ENCODE results near the gene ARHGAP20.

ARHGAP20 gene

DNA sequence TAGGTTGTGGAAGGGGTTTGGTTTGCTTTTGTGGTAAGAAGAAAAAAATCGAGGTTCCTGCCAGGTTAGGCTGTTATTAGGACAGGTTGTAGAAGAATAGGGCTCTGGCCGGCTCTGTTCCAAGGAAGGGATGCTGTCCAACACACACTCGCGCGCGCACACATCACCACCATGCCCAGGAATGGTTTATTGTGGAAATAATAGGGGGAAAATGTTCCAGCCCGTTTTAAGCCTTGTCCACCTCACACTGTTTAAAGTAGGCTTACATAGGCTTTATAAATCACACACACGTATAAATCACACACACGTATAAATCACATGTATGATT lies 1.2 kb upstream of the ARHGAP20 start:
- H3K9me3 ChIP-seq (ENCODE audit: insufficient read depth, low read depth, low read length): no peaks in the 10 kb centered on the region
- H3K4me1 ChIP-seq (ENCODE audit: insufficient read depth, low read length): no peaks in the 10 kb centered on the region
- H3K4me3 ChIP-seq (ENCODE audit: low read length): peak overlapping the region; percentile 55
- peaks cover 87% of the 10 kb centered on the region for H3K27me3 ChIP-seq (ENCODE audit: insufficient read depth, low read length)
- no peaks in the 10 kb centered on the region for H3K36me3 ChIP-seq (ENCODE audit: insufficient read depth, low read length)
- 69% methylated on average over 6 of the region's 9 CpGs for whole genome bisulfite sequencing
- no peak overlapping the region for H3K27ac ChIP-seq (ENCODE audit: low read depth, low read length)
- no peak overlapping the region for H3K9ac ChIP-seq (ENCODE audit: low read depth, low read length)

DNA sequence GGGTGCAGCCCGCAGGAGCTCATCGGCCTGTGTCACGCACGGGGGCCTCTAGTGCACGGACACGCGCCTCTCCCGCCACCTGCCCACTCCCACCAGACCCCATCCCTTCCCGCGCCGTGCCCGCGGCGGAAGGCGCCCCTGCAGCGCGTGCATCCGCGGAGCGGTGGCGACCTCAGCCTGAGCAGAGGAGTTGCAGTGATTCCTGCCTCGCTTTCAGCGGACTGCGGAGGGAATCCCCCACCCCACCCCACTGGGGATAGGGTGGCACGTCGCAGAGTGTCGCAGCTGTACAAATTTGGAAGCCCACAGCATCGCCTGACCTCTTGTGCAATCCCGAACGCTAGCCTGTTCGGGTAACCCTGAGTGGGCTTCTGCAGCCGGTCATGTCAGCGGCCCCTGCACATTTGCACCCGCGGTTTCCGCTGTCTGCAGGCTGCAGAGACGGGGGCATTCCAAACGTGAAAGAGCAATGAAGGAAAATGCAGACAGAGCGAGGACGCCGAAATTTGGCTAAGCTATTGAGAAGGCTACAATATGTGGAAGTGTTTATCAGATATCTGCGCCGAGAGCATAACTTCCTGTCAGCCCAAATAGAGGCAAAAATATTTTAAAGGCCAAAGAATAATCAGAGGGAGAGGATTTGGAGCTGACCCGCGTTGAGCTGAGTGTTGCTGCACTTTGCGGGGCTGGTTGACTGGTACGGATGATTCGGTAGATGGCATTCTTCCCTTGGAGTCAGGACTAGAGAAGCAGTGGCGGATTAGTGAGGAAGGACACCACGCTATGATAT lies 617 bp upstream of the ARHGAP20 start:
- H3K27ac ChIP-seq (ENCODE audit: low read depth, low read length): no peak overlapping the region
- no peaks in the 10 kb centered on the region for H3K9me3 ChIP-seq (ENCODE audit: insufficient read depth, low read depth, low read length)
- H3K4me1 ChIP-seq (ENCODE audit: insufficient read depth, low read length): no peaks in the 10 kb centered on the region
- H3K36me3 ChIP-seq (ENCODE audit: insufficient read depth, low read length): no peaks in the 10 kb centered on the region
- WGBS: 3% methylated on average over 50 of the region's 50 CpGs
- peaks cover 90% of the 10 kb centered on the region for H3K27me3 ChIP-seq (ENCODE audit: insufficient read depth, low read length)
- no peak overlapping the region; the same call in 1 of the 2 replicates for H3K9ac ChIP-seq (ENCODE audit: low read depth, low read length)
- H3K4me3 ChIP-seq (ENCODE audit: low read length): peak overlapping the region; percentile 55

DNA sequence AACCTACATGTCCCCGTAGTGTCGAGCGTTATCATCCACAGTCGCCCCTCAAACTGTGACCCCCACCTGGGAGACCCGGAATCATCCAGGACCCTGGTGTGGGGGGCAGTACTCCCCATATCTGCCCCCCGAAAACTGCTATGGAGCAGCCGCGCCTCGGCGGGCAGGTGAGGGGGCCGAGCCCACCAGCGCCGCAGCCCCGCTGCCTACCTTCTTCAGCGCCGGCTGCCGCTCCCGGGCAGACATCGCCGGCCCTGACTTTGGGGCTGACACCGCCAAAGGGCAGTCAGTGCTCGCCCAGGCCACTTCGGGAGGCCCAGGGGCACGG lies 825 bp downstream of the ARHGAP20 start:
- Histone ChIP-seq H3K9ac (ENCODE audit: low read depth, low read length) (no peak overlapping the region), H3K4me1 (ENCODE audit: insufficient read depth, low read length) (no peaks in the 10 kb centered on the region), H3K27me3 (ENCODE audit: insufficient read depth, low read length) (peaks cover 85% of the 10 kb centered on the region), H3K9me3 (ENCODE audit: insufficient read depth, low read depth, low read length) (no peaks in the 10 kb centered on the region), H3K36me3 (ENCODE audit: insufficient read depth, low read length) (no peaks in the 10 kb centered on the region), H3K4me3 (ENCODE audit: low read length) (peak overlapping the region; percentile 55), H3K27ac (ENCODE audit: low read depth, low read length) (no peak overlapping the region)
- 1% methylated on average over 24 of the region's 24 CpGs for WGBS

DNA sequence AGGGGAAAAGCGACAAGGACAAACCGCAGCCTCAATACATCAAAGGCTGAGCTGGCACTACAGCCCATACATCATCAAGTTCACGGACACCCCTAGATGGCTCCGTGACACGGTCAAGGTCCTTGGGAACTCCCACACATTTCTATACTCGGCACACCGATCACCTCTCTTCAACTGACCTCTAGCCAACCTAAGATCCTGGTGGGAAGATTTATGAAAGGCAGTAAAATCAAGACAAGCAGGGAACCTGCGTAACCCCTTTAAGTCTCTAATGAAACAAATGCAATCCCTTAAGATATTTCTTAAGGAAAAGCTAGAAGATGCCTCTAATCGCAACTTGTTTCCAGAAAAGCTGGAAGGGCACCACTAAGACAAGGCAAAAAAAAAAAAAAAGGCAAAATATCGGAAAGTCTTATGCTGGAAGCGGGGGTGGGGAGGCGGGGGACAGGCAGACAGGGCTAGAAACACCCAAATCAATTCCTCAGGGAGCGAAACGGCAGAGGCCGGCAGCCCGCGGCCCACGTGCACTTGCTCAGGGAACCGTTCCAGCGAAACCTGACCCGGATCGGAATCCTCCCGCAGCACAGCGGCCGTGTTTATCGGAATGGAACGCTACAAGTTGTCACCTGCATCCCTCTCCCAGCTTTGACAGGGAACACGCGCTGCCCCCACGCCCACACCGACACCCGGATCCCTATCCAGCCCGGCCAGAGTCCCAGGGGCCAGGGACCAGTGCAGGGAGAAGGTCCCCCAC lies 1.4 kb downstream of the ARHGAP20 start:
- Histone ChIP-seq H3K9me3 (ENCODE audit: insufficient read depth, low read depth, low read length) (no peaks in the 10 kb centered on the region), H3K27ac (ENCODE audit: low read depth, low read length) (no peak overlapping the region), H3K4me1 (ENCODE audit: insufficient read depth, low read length) (no peaks in the 10 kb centered on the region), H3K27me3 (ENCODE audit: insufficient read depth, low read length) (peaks cover 81% of the 10 kb centered on the region), H3K36me3 (ENCODE audit: insufficient read depth, low read length) (no peaks in the 10 kb centered on the region), H3K9ac (ENCODE audit: low read depth, low read length) (no peak overlapping the region), H3K4me3 (ENCODE audit: low read length) (peak overlapping the region; percentile 37)
- 5% methylated on average over 33 of the region's 33 CpGs for WGBS

DNA sequence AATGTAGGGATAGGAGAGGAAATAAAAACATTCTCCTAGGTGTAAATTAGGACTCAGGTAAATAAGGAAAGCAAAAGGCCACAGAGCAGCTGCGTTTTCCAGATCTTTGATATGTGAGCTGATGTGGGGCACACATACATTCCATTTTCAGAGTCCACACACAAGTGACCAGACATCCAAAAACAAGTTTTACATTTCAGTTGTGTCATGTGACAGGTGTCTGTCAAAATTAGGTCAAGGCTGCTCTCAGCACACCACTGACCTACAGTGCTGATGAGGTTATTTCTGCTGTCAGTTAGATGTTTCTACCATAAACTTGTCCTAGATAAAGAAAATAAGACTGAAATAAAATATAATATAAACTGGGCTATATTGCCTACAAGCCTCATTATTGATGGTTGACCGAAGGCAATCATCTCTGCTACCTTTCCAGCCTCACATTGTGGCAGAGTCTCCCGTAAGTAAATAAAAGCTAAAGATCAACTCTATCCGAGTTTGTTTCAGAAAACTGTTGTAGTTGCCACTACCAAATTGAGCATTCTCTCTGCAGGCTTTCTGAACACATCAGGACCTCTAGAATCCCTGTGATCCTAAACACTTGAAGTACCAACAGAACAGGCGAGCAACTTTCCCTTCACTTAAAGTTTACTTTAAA lies 7.9 kb downstream of the ARHGAP20 start:
- Histone ChIP-seq H3K27ac (ENCODE audit: low read depth, low read length) (no peak overlapping the region), H3K9ac (ENCODE audit: low read depth, low read length) (no peak overlapping the region), H3K36me3 (ENCODE audit: insufficient read depth, low read length) (no peaks in the 10 kb centered on the region), H3K4me3 (ENCODE audit: low read length) (no peak overlapping the region), H3K27me3 (ENCODE audit: insufficient read depth, low read length) (peaks cover 17% of the 10 kb centered on the region), H3K4me1 (ENCODE audit: insufficient read depth, low read length) (no peaks in the 10 kb centered on the region), H3K9me3 (ENCODE audit: insufficient read depth, low read depth, low read length) (no peaks in the 10 kb centered on the region)
- WGBS: 86% methylated on average over 5 of the region's 5 CpGs

DNA sequence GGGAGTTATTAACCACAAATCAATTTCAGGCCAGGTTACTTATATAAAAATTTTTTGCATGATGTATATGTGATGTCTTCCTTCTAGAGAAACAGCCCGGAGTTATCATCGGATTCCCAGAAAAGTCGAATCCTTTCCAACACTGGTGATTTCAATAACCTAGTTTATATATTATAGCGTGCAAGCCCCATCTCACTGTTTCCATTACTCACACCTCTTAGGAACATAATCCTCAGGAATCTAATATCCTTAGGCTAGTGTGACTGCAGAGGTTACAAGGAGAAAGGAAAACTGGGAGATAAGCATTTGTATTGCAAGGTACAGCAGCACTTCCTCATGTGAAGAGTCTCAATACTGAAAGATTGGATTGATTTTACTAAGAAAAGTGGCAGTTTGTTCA lies 20.3 kb downstream of the ARHGAP20 start:
- no peaks in the 10 kb centered on the region for H3K4me1 ChIP-seq (ENCODE audit: insufficient read depth, low read length)
- H3K4me3 ChIP-seq (ENCODE audit: low read length): no peak overlapping the region
- H3K27ac ChIP-seq (ENCODE audit: low read depth, low read length): no peak overlapping the region
- no peaks in the 10 kb centered on the region for H3K36me3 ChIP-seq (ENCODE audit: insufficient read depth, low read length)
- H3K9ac ChIP-seq (ENCODE audit: low read depth, low read length): no peak overlapping the region
- WGBS: 91% methylated on average over 4 of the region's 4 CpGs
- no peaks in the 10 kb centered on the region; the same call in 1 of the 2 replicates for H3K27me3 ChIP-seq (ENCODE audit: insufficient read depth, low read length)
- no peaks in the 10 kb centered on the region for H3K9me3 ChIP-seq (ENCODE audit: insufficient read depth, low read depth, low read length)

DNA sequence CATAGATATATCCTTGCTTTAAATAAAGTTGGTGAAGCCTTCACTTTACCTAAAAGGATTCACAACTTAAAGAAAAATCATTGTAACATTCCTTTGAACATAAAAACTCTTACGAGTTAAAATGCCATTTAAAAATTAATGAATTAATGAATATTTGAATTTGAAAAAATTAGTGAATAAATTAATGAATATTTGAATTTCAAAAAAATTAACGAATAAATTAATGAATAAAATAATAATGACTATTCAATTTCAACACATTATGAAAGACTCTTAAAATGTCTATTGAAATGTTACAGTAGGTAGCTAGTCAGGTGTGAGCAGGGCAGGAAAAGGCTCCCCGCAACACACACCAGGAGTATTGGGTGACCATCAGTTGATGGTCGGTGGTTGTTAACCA lies 22.9 kb downstream of the ARHGAP20 start:
- 99% methylated on average over 2 of the region's 4 CpGs for WGBS
- H3K4me1 ChIP-seq (ENCODE audit: insufficient read depth, low read length): no peaks in the 10 kb centered on the region
- no peaks in the 10 kb centered on the region for H3K9me3 ChIP-seq (ENCODE audit: insufficient read depth, low read depth, low read length)
- H3K4me3 ChIP-seq (ENCODE audit: low read length): no peak overlapping the region
- no peaks in the 10 kb centered on the region for H3K36me3 ChIP-seq (ENCODE audit: insufficient read depth, low read length)
- H3K9ac ChIP-seq (ENCODE audit: low read depth, low read length): no peak overlapping the region
- H3K27ac ChIP-seq (ENCODE audit: low read depth, low read length): no peak overlapping the region
- no peaks in the 10 kb centered on the region for H3K27me3 ChIP-seq (ENCODE audit: insufficient read depth, low read length)

DNA sequence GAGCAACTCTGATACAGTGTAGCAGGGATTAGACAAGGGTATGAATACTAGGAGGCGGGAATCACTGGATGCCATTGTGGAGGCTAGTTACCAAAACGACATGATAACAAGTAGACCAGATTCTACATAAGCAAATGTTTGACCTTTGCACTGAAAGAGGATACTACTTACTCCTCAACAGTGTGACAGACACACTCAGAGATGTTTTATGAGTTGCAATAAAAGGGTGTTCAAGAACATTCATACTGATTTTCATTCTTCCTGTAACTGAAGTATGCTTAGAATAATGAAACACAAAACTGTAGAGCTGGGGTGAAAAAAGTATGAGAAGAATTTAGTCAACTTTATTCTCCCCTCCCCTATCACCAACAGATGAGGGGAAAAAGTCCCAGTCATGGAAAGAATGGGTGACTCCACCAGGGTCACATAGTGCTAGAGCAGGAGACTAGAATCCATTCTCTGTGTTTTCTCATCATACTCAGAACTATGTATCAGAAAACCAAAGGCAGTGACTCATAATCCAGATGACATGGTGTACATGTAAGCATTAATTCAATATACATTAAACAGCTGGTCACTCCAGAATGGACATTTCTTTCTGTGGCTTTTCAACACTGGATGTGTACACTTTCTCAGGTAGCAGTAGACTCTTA lies 32.8 kb downstream of the ARHGAP20 start:
- no peaks in the 10 kb centered on the region for H3K27me3 ChIP-seq (ENCODE audit: insufficient read depth, low read length)
- no peak overlapping the region for H3K27ac ChIP-seq (ENCODE audit: low read depth, low read length)
- no peak overlapping the region for H3K9ac ChIP-seq (ENCODE audit: low read depth, low read length)
- H3K36me3 ChIP-seq (ENCODE audit: insufficient read depth, low read length): no peaks in the 10 kb centered on the region
- H3K4me1 ChIP-seq (ENCODE audit: insufficient read depth, low read length): no peaks in the 10 kb centered on the region
- H3K4me3 ChIP-seq (ENCODE audit: low read length): no peak overlapping the region
- 93% methylated on average over 2 of the region's 2 CpGs for WGBS
- H3K9me3 ChIP-seq (ENCODE audit: insufficient read depth, low read depth, low read length): no peaks in the 10 kb centered on the region

DNA sequence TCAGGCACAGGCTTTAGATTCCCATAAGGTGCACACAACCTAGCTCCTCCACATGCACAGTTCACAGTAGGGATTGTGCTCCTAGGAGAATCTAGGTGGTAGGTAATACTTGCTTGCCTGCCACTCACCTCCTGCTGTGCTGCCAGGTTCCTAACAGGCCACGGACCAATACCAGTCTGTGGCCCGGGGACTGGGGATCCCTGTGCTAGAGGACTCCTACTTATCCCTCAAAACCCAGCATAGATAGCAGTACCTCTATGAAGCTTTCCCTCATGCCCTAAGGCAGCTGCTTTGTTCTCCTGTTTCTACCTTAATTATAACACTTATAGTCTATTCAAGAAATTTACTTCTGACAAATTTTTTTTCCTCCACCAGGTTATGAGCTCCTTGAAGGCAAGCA lies 36.7 kb downstream of the ARHGAP20 start:
- H3K27me3 ChIP-seq (ENCODE audit: insufficient read depth, low read length): no peaks in the 10 kb centered on the region
- no peak overlapping the region for H3K27ac ChIP-seq (ENCODE audit: low read depth, low read length)
- H3K9me3 ChIP-seq (ENCODE audit: insufficient read depth, low read depth, low read length): no peaks in the 10 kb centered on the region
- no peak overlapping the region for H3K4me3 ChIP-seq (ENCODE audit: low read length)
- no peaks in the 10 kb centered on the region for H3K36me3 ChIP-seq (ENCODE audit: insufficient read depth, low read length)
- 84% methylated on average over 2 of the region's 2 CpGs for WGBS
- H3K9ac ChIP-seq (ENCODE audit: low read depth, low read length): no peak overlapping the region
- no peaks in the 10 kb centered on the region for H3K4me1 ChIP-seq (ENCODE audit: insufficient read depth, low read length)

DNA sequence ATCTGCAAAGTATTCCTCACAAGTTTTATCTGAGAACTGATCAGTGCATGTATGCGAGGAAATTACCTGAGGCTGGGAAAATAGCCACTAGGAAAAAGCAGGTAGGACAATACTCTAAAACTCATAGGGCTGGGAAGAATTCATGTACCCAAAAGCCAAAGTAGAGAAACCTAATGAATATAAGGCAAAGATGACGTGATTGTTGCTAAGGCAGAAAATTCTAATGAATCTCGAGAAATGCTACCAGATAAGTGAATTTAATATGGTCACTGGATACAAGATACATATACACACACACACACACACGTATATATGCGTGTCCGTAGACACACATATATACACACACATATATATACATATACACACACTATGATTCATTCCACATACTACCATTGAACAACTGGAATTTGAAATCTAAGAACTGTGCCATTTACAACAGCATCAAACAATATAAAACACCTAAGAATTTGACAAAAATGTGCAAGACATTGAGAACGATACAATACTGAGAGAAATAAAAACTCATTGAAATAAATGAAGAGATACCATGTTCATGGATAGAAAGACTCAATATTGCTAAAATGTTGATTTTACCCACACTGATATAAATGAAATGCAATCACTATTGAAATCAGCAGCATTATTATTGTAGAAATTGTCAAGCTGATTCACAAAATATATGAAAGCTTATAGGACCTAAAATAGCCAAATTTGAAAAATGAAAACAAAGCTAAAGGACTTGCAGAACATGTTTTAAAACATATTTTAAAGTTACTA lies 46.4 kb downstream of the ARHGAP20 start:
- no peaks in the 10 kb centered on the region for H3K9me3 ChIP-seq (ENCODE audit: insufficient read depth, low read depth, low read length)
- no peaks in the 10 kb centered on the region for H3K4me1 ChIP-seq (ENCODE audit: insufficient read depth, low read length)
- no peak overlapping the region for H3K4me3 ChIP-seq (ENCODE audit: low read length)
- no peak overlapping the region for H3K27ac ChIP-seq (ENCODE audit: low read depth, low read length)
- H3K9ac ChIP-seq (ENCODE audit: low read depth, low read length): no peak overlapping the region
- WGBS: 97% methylated on average over 6 of the region's 7 CpGs
- H3K36me3 ChIP-seq (ENCODE audit: insufficient read depth, low read length): no peaks in the 10 kb centered on the region
- H3K27me3 ChIP-seq (ENCODE audit: insufficient read depth, low read length): no peaks in the 10 kb centered on the region

Data from HUES64 (cell line).